ENCODE results near the gene GRID1.

Gene GRID1

GRCh38 chr10:86314616-86315548, 51.7 kb downstream of the GRID1 start:
- no peak for DNase-seq (ENCODE audit: low spot score)

- DNase-seq (ENCODE audit: low spot score), result no peak
These were observed 53.0 kb downstream of the GRID1 start for GRCh38 chr10:86313621-86314041.

- DNase-seq (ENCODE audit: low spot score), result no peak
These were observed 53.8 kb downstream of the GRID1 start for GRCh38 chr10:86312701-86313270.

DNA sequence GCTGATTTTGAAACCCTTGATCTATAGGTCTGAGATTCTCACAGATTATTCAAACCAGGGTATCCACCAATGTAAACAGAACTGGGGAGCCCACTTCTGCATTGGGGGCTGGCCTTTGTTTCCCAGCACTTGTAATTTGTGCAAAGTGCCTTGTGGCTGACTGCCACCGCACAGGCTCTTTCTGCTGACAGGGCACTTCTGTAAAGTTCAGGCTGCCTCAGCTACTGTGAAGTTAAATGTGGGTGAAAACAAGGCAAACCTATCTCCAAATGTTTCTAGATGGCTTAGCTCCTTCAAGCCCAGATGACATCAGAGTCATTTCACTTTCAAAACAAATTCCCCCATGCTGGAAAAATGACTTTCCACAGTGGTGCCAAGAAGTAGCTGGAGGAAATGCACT, 54.7 kb downstream of the GRID1 start:
- DNase-seq (ENCODE audit: low spot score), result no peak

DNA sequence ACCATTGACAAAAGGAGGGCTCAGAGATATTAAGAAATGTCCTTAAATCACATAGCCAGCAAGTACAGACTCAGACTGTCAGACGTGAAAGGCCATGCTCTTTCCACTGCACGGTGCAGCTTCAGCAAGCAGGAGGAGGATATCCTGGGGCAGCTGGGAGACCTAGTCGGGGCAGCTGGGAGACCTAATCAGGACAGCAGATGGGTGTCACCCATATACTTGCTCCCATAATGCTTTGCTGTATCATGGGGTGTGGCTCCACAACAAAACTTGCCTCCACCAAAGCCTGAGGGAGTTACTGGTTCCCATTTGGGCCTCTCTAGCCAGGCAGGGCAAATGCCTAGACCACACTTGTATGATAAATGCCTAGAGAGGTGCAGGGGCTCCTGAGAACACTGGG, 55.4 kb downstream of the GRID1 start:
- no peak for DNase-seq (ENCODE audit: low spot score)

DNA sequence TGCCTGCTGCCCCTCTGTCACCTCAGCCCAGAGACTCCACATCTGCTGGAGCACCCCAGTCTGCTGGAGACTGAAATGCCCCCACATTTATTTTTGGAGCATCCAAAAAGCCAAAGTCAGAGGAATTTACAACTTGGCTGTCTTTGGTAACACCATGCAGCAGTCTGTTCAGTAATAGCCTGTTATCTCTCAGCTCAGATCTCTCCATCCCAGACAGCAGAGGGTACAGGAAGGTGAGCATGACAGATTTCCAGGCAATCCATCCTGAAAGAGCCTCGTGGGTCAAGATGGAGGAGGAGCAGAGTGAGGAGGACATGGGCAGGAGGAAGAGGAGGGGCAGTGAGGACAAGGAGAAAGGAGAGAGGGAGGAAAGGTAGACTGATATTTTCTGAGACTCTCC, 55.9 kb downstream of the GRID1 start:
- no peak for DNase-seq (ENCODE audit: low spot score)

DNA sequence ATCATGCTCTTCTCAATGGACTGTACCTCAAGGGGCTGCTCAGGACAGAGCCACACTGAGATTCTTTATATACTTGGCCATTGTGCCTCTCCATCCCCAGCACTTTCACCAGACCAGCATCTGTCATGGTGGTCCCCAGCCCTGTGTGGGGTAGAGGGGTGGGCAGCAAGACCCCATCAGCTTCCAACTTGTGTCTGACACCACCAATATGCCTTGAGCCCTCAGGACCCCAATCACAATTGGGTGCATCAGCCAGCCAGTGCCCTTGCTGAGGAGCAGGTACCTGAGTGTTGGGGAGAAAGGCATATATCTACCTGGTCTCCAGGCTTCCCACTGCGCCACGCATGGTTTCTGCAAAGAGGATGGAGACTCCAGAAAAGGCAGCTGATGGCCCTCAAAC, 56.3 kb downstream of the GRID1 start:
- no peak for DNase-seq (ENCODE audit: low spot score)

GRCh38 chr10:86308056-86308455, 58.5 kb downstream of the GRID1 start:
- DNase-seq (ENCODE audit: low spot score), result no peak

GRCh38 chr10:86306628-86307278, 59.8 kb downstream of the GRID1 start:
- DNase-seq (ENCODE audit: low spot score), result peak; percentile 34

GRCh38 chr10:86305521-86305920, 61.1 kb downstream of the GRID1 start:
- no peak for DNase-seq (ENCODE audit: low spot score)

DNA sequence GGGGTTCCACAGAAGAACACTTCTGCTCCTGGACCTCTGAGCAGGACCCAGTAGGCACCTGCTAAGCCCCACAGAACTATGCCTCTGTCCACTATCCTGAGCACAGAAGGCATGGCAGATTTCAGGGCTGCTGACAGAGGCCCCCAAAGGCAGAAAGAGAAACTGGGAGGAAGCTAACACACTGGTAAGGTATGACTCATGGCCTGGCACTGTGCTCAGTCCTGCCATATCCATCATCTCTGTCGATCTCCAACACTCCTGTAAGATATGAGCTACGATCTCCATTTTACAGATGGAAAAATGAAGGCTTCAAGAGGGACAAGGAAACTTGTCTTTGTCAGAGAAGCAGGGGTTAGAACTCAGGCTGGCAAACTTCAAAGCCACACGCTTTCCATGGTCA, 62.2 kb downstream of the GRID1 start:
- DNase-seq (ENCODE audit: low spot score), result no peak

DNA sequence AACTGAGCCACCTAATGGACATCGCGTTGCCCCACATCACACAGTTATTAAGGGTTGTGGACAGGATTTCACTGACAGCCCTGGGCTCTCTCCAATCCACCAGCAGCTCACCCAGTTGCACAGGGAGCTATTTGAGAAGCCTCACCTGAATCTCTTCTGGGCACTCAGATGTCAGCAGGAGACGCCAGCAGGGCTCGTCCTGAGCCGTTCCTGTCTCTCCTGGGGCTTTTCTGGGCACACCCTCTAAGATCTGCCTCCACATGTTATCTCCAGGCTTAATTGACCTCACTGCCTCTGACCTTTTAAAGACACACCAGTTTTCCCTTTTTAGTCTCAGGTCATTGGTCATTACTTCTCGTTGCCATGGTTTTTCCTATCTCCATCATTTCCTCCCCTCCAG, 63.0 kb downstream of the GRID1 start:
- no peak for DNase-seq (ENCODE audit: low spot score)

DNA sequence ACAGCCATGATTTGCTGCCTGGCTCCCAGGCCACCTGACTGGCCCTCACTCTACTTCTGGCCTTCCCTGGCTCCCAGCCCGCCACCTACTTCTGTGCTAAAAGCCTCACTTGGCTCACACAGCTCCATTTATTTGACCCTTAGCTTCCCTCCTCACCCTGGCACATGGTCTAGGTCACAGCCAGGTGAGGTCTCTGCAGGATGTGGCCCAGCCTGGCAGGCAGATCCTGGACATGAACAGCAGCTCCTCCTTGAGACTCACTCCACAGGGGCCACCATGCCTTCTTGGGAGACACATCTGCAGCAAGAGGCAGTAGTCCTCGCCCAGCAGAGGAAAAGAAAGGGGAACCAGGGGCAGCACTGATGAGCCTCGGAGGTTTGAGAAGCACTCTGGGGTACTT, 64.6 kb downstream of the GRID1 start:
- no peak for DNase-seq (ENCODE audit: low spot score)

DNA sequence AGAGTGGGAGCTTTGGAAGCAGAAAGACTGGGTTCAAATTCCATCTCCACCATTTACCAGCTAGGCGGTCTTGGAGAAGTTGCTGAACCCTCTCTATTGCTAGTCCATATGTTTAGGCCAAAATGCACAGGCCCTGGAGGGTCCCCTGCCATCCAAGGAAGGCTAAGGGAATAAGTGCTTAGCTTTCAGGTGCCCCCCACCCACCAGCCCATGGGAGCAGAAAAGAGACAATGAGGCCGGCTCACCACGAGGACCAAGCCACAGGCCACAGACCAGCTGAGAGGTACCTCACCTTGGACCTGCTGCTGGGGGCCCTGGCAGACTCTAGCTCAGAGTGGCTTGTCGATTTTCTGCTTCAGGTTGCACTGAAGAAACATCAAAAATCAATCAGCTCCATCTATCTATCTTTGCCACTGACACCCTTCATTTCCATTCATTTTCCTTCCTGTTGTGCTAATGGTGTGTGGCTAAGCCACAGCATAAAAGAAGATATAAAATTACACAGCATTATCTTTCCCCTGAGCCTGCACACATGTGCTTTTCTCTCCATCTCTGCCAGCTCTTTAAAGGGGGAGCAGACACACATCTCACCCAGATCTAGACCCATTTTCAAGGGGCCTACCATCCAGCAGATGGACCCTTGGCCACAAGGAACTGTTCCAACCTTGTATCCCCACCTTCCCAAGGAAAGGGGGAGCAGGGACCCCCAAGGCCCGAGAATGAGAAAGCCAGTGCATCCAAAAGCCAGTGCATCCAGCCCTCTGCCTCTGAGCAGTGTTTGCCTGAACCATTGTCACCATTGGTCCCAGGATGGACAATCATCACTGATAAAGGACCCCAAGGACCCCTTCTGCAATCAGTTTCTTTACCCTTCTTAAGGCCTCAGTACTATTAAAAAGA, 65.4 kb downstream of the GRID1 start:
- no peak for DNase-seq (ENCODE audit: low spot score)

- no peak for DNase-seq (ENCODE audit: low spot score)
These were observed 66.1 kb downstream of the GRID1 start for GRCh38 chr10:86300399-86300925.

GRCh38 chr10:86299562-86299961, 67.0 kb downstream of the GRID1 start:
- DNase-seq (ENCODE audit: low spot score), result no peak

- no peak for DNase-seq (ENCODE audit: low spot score)
These were observed 68.0 kb downstream of the GRID1 start for GRCh38 chr10:86298501-86299001.

DNA sequence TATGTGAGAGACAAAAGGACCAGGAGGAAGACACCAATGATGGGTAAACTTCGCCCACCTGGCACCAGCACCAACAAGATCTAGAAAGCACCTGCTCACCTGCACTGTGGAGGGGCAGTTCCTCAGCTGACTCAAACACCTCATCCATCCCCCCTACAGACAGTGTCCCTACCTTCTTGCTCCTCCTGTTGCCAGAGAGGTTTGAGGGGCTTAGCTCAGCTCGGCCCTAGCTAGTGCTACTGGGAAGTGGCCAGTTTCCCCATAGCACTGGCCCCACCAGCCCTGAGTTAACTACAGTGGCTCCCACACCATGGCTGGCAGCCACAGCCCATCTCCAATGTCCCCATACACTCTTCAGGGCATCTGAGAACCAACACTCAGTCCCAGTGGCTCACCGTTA, 70.8 kb downstream of the GRID1 start:
- DNase-seq (ENCODE audit: low spot score), result no peak

GRCh38 chr10:86295351-86295750, 71.2 kb downstream of the GRID1 start:
- no peak for DNase-seq (ENCODE audit: low spot score)

DNA sequence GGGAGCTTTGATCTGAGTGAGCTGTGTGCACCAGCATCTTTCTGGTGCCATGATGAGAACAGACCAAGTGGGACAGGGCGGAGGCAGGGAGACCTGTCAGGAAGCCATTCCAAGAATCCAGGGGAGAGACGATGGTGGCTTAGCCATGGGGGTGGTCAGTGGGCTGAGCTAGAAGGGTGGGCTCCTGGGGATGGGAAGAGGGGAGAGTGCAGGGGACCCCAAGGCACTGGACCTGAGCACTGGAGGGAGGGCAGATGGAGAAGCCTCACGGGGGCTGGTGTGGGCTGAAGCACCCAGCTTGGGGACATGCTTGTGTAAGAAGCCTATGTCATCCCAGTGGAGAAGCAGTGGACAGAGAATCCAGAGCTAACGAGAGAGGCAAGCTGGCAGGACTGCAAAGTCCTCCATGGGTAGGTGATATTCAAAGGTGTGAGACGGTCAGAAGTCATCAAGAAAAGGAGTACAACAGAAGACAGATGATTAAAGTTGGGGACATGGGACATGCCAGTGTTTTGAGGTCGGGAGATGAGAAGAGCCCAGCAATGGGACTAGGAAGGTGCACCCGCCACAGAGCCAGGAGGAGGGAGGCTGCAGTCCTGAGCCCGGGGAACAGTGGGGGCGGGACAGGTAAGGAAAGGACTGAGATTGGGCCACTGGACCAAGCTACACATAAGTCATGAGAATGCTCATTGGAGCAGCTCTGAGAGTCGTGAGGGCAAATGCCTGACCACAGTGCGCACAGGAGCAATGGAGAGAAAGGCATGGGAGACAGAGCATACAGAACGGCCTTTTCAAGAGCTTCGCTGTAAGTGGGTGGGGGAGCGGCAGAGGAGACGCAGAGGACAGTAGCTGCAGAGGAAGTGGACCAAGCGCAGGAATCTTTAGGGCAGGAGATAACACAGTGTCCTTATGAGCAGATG, 72.0 kb downstream of the GRID1 start:
- DNase-seq (ENCODE audit: low spot score), result no peak

GRCh38 chr10:86293396-86293791, 73.2 kb downstream of the GRID1 start:
- DNase-seq (ENCODE audit: low spot score), result no peak

All from AG20443 (cell line).